Kidney (tissue), 14 donors: ENCODE data around the gene AXIN1. TPM values are rescaled to one million over a fixed set of nuclear protein-coding genes. Genes with fewer than 3 reads are reported as not detected.
"Not testable (repeated sequence)": the region's sequence is repeated elsewhere in the genome, so short reads cannot be mapped to it uniquely, and the experiment has no call there.

Experiments
- DNase-seq, 5 donors: peaks; one replicate each; pipeline ENCODE4 v3.0.0-alpha.2; 2013 to 2020
- FAIRE-seq: peaks from 2 replicates; lab custom pipeline; 2012; peaks lifted over from hg19 to GRCh38; lab: Jason Lieb, UNC
- H3K27ac ChIP-seq, 2 donors: one replicate each; pipeline ENCODE4 v1.7.0; 2013; ENCODE audit warnings: low read depth in 2 of 2, low read length in 2 of 2, inconsistent platforms in 1 of 2
- H3K27me3 ChIP-seq: one replicate; pipeline ENCODE4 v1.7.1; 2013; ENCODE audit warnings: low read length, inconsistent platforms; ENCODE audit not compliant: control insufficient read depth, insufficient read depth
- H3K36me3 ChIP-seq, 3 donors: one replicate each; pipeline versions ENCODE4 v1.7.0 to v1.7.1; 2013; ENCODE audit warnings: low read length in 3 of 3, control low read depth in 1 of 3, inconsistent platforms in 1 of 3; ENCODE audit not compliant: insufficient read depth in 3 of 3, control insufficient read depth in 2 of 3
- H3K4me1 ChIP-seq, 3 donors: one replicate each; pipeline versions ENCODE4 v1.7.0 to v1.7.1; 2013; ENCODE audit warnings: low read length in 3 of 3, inconsistent platforms in 1 of 3, low read depth in 1 of 3; ENCODE audit not compliant: control insufficient read depth in 2 of 3, insufficient read depth in 2 of 3
- H3K4me3 ChIP-seq, 3 donors: one replicate each; pipeline versions ENCODE4 v1.7.0 to v1.8.1; 2013; ENCODE audit warnings: low read length in 3 of 3, control low read depth in 1 of 3, inconsistent platforms in 1 of 3
- H3K9ac ChIP-seq, 3 donors: one replicate each; pipeline versions ENCODE4 v1.7.0 to v1.7.1; 2013; ENCODE audit warnings: low read length in 3 of 3, control low read depth in 1 of 3, inconsistent platforms in 1 of 3
- H3K9me3 ChIP-seq, 3 donors: one replicate each; pipeline versions ENCODE4 v1.7.0 to v1.7.1; 2013; ENCODE audit warnings: low read length in 3 of 3, control low read depth in 1 of 3, inconsistent platforms in 1 of 3; ENCODE audit not compliant: control insufficient read depth in 2 of 3, insufficient read depth in 1 of 3
- intact Hi-C: fragments of 100-400 bp; cut with DNase I; formaldehyde crosslinking; loops from one replicate; pipeline ENCODE4 v1.11.1; 2022
- polyA plus RNA-seq: library from polyadenylated mRNA; stranded (reverse); fragments of 350-450 nt; fragmentation: Illumina TruSeq; extraction: RNeasy Lipid Tissue Mini Kit (QIAGEN cat#74804); gene quantifications from one replicate; pipeline ENCODE4 v1.2.3, GENCODE V29; 2014; ENCODE audit warnings: low read depth, low replicate concordance; ENCODE audit not compliant: insufficient read depth
- total RNA-seq: library from RNA; stranded (reverse); fragmentation: NEBNext Ultra II Directional; extraction: Animal tissue kit (Norgen Biotek cat#: 25700); gene quantifications from one replicate; pipeline ENCODE4 v1.2.1, GENCODE V29; 2021
- TF ChIP-seq, protein P1 (sequence below): IDR thresholded peaks from 3 replicates; pipeline ENCODE4 v1.5.1; 2012; ENCODE audit warnings: mild to moderate bottlenecking, moderate library complexity, borderline replicate concordance; ENCODE audit not compliant: insufficient read depth; ENCODE audit errors: extremely low read depth
- donor health status: control.
- donor health status: control.
- donor health status: control.
- donor health status: control.
- donor health status: control.
- donor health status: DM: yes; HTN: yes; CAD: no.
- donor health status: Normal renal cell carcinoma (clear cell type).

The AXIN1 gene
- total and polyA plus RNA-seq, 2 donors from 2014 or later, result 9.7 to 24.6 TPM

DNA sequence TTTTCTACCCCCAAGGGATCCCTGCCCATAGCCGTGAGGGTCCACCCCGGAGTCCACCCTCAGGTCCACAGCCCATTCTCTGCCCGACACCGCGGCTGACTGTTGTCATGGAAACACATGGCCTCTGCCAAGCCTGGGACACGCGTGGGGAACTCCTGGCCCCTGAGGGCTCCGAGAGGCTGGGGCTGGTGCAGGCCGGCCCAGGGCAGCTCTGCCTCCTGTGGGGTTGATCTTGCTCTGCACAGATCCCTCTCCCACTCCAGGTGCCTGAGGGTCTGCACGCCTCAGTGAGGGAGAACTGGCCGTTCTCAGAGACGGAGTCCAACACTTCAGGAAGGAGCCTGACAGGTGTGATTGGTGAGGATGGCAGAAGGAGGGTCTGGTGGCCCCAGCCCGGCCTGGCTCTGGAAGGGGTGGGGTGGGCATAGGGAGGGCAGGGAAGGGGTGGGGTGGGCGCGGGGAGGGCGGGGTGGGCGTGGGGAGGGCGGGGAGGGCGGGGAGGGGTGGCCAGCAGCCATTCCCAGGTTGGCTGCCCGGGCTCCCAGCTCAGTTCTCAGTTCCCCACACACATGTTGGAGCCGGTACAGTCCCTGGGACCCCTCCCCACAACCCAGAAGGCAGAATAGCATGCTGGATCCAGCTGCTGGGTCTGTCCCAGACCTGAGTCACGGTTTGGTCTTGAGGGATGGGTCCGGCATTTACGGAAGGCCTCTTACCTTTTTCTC lies 11.4 kb upstream of the AXIN1 start:
- Histone ChIP-seq H3K27ac (no peak overlapping the region), H3K36me3 (peaks cover 0 to 7% (median 0%) of the 10 kb centered on the region in 3 donors), H3K4me3 (no peak overlapping the region), H3K4me1 (peaks cover 0 to 13% (median 0%) of the 10 kb centered on the region in 3 donors), H3K9ac (peak overlapping the region in 1 of 3 donors; percentile 26), H3K9me3 (no peaks in the 10 kb centered on the region), H3K27me3 (no peaks in the 10 kb centered on the region)
- DNase-seq (peak in 4 of 5 donors; percentile 67 to 89 (median 70)), FAIRE-seq (no peak)
- TF ChIP-seq, protein P1, sequence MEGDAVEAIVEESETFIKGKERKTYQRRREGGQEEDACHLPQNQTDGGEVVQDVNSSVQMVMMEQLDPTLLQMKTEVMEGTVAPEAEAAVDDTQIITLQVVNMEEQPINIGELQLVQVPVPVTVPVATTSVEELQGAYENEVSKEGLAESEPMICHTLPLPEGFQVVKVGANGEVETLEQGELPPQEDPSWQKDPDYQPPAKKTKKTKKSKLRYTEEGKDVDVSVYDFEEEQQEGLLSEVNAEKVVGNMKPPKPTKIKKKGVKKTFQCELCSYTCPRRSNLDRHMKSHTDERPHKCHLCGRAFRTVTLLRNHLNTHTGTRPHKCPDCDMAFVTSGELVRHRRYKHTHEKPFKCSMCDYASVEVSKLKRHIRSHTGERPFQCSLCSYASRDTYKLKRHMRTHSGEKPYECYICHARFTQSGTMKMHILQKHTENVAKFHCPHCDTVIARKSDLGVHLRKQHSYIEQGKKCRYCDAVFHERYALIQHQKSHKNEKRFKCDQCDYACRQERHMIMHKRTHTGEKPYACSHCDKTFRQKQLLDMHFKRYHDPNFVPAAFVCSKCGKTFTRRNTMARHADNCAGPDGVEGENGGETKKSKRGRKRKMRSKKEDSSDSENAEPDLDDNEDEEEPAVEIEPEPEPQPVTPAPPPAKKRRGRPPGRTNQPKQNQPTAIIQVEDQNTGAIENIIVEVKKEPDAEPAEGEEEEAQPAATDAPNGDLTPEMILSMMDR, result no peak
- intact Hi-C loops, result no loop called here

DNA sequence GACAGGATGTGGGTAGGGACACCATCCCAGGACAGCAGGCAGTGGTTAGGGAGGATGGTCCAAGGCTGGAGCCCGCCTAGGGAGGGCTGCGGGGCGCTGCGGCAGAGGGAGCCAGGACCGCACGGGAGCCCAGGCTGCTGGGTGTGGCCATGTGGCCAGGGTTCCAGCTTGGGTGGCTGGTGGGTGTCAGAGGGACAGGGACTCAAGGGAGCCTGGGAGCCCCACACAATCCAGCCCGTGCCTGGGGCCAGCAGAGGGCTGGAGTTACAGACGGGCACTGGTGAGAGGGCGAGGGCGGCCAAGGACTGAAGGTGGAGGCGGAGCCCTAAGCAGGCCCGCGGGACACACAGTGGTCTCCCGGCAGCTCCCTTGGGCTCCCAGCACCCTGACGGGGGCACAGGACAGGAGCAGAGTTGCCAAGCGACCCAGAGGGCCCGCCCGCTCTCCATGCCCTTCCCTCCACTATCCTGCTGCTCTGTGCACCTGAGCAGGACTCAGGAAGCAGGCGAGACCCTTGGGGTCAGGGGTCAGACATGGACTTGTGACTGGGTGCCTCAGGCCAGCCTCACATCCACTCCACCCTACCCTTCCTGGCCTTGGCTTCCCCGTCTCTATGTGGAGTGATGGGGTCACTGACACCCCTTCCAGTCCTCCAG lies 10.7 kb upstream of the AXIN1 start:
- Histone ChIP-seq H3K4me3 (no peak overlapping the region), H3K36me3 (peaks cover 0 to 3% (median 0%) of the 10 kb centered on the region in 3 donors), H3K27me3 (no peaks in the 10 kb centered on the region), H3K9ac (no peak overlapping the region), H3K27ac (no peak overlapping the region), H3K9me3 (no peaks in the 10 kb centered on the region), H3K4me1 (peaks cover 0 to 13% (median 0%) of the 10 kb centered on the region in 3 donors)
- intact Hi-C loops, result no loop called here
- DNase-seq (no peak), FAIRE-seq (no peak)
- TF ChIP-seq, protein P1, result no peak

DNA sequence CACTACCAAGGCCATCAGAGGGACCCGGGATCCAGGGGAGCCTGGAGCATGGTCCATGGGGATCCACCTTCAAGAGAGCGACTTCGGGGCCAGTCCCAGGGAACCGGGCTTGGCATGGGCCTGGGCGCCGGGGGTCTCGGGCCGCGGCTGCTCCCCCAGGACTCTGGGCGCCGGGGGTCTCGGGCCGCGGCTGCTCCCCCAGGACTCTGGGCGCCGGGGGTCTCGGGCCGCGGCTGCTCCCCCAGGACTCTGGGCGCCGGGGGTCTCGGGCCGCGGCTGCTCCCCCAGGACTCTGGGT lies 10.1 kb upstream of the AXIN1 start:
- H3K36me3 ChIP-seq, H3K27me3 ChIP-seq, H3K9ac ChIP-seq, DNase-seq, H3K27ac ChIP-seq, FAIRE-seq, H3K9me3 ChIP-seq, intact Hi-C loops, H3K4me3 ChIP-seq: not testable (repeated sequence)
- H3K4me1 ChIP-seq, result peaks cover 0 to 13% (median 0%) of the 10 kb centered on the region in 3 donors

DNA sequence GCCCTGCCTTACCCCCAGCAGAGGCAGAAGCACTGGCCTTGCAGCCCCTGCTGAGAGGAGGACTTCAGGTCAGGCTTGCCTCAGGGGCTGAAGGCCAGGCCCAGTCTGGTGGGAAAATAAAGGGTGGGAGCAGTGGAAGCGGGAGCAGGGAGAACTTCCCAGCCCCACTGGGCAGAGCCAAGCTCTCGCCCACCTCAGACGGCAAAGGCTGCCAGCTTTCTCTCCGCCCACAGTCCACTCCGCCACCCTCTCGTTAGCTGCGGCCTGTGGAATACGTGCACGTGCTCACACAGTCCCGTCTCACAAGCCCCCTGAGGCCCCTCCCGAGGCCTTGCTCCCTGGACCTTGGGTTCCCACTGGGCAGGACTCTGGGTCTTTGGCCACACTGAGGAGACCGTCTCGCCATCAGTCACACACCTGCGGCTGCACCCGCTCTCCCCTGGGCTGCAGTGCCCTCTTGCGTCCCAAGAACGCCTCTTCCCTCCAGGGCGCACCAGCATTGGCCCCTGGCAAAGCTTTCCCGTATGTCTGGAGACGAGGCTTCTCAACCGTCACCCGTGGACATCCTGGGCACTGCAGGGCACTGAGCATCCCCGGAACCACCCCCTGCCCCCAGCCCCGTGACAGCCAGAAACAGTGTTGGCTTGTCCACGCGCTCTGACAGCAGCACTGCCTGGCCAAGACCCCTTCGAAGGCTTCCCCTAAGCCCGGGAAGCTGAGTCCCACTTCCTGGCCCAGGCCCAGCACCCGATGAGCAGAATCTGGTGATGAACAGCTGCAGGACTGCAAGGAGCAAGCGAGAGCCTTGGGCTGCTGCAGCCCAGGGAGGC lies 9.6 kb upstream of the AXIN1 start:
- DNase-seq, result peak; percentile 80 to 91 (median 83)

More for the DNA sequence above, 9.6 kb upstream of the AXIN1 start:
- TF ChIP-seq, protein P1, result peak; percentile 66
- intact Hi-C loops, result no loop called here
- no peak for FAIRE-seq
- Histone ChIP-seq H3K36me3 (no peaks in the 10 kb centered on the region), H3K9me3 (no peaks in the 10 kb centered on the region), H3K9ac (no peak overlapping the region), H3K27ac (no peak overlapping the region), H3K27me3 (no peaks in the 10 kb centered on the region), H3K4me3 (no peak overlapping the region), H3K4me1 (peaks cover 0 to 13% (median 0%) of the 10 kb centered on the region in 3 donors)
